ENCODE measurements around the gene RSU1.

DNA sequence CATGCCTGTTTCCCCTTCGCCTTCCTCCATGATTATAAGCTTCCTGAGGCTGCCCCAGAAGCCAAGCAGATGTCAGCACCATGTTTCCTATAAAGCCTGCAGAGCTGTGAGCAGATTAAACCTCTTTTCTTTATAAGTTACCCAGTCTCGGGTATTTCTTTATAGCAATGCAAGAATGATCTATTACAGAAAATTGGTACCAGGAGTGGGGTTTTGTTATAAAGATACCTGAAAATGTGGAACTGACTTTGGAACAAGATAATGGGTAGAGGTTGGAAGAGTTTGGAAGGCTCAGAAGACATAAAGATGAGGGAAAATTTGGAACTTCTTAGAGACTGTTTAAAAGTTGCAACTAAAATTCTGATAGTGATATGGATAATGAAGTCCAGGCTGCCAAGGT is 4.8 kb upstream of the RSU1 start:
- TF ChIP-seq, protein P1, sequence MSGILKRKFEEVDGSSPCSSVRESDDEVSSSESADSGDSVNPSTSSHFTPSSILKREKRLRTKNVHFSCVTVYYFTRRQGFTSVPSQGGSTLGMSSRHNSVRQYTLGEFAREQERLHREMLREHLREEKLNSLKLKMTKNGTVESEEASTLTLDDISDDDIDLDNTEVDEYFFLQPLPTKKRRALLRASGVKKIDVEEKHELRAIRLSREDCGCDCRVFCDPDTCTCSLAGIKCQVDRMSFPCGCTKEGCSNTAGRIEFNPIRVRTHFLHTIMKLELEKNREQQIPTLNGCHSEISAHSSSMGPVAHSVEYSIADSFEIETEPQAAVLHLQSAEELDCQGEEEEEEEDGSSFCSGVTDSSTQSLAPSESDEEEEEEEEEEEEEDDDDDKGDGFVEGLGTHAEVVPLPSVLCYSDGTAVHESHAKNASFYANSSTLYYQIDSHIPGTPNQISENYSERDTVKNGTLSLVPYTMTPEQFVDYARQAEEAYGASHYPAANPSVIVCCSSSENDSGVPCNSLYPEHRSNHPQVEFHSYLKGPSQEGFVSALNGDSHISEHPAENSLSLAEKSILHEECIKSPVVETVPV (CRISPR knock-in tag; IDR thresholded peaks at IDR 0.05) = no peak
- TF ChIP-seq ZFP3 (CRISPR knock-in tag; IDR thresholded peaks at IDR 0.05) (no peak), ARNTL (CRISPR knock-in tag; IDR thresholded peaks at IDR 0.05; ENCODE audit: borderline replicate concordance, low read depth) (no peak), TOX (CRISPR knock-in tag; IDR thresholded peaks at IDR 0.05; ENCODE audit: borderline replicate concordance) (no peak), PPARA (CRISPR knock-in tag; IDR thresholded peaks at IDR 0.05; ENCODE audit: borderline replicate concordance) (no peak), GLIS3 (CRISPR knock-in tag; IDR thresholded peaks at IDR 0.05) (no peak), TCF4 (CRISPR knock-in tag; IDR thresholded peaks at IDR 0.05; ENCODE audit: borderline replicate concordance) (no peak), ZFP30 (CRISPR knock-in tag; IDR thresholded peaks at IDR 0.05) (no peak), ZNF8 (CRISPR knock-in tag; IDR thresholded peaks at IDR 0.05) (no peak), RARB (CRISPR knock-in tag; IDR thresholded peaks at IDR 0.05) (no peak)
- TF ChIP-seq, protein P2, sequence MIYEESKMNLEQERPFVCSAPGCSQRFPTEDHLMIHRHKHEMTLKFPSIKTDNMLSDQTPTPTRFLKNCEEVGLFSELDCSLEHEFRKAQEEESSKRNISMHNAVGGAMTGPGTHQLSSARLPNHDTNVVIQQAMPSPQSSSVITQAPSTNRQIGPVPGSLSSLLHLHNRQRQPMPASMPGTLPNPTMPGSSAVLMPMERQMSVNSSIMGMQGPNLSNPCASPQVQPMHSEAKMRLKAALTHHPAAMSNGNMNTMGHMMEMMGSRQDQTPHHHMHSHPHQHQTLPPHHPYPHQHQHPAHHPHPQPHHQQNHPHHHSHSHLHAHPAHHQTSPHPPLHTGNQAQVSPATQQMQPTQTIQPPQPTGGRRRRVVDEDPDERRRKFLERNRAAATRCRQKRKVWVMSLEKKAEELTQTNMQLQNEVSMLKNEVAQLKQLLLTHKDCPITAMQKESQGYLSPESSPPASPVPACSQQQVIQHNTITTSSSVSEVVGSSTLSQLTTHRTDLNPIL (CRISPR knock-in tag; IDR thresholded peaks at IDR 0.05; ENCODE audit: low read depth) = no peak
- TF ChIP-seq, protein P3, sequence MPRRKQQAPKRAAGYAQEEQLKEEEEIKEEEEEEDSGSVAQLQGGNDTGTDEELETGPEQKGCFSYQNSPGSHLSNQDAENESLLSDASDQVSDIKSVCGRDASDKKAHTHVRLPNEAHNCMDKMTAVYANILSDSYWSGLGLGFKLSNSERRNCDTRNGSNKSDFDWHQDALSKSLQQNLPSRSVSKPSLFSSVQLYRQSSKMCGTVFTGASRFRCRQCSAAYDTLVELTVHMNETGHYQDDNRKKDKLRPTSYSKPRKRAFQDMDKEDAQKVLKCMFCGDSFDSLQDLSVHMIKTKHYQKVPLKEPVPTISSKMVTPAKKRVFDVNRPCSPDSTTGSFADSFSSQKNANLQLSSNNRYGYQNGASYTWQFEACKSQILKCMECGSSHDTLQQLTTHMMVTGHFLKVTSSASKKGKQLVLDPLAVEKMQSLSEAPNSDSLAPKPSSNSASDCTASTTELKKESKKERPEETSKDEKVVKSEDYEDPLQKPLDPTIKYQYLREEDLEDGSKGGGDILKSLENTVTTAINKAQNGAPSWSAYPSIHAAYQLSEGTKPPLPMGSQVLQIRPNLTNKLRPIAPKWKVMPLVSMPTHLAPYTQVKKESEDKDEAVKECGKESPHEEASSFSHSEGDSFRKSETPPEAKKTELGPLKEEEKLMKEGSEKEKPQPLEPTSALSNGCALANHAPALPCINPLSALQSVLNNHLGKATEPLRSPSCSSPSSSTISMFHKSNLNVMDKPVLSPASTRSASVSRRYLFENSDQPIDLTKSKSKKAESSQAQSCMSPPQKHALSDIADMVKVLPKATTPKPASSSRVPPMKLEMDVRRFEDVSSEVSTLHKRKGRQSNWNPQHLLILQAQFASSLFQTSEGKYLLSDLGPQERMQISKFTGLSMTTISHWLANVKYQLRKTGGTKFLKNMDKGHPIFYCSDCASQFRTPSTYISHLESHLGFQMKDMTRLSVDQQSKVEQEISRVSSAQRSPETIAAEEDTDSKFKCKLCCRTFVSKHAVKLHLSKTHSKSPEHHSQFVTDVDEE (CRISPR knock-in tag; IDR thresholded peaks at IDR 0.05) = no peak
- TF ChIP-seq, protein P4, sequence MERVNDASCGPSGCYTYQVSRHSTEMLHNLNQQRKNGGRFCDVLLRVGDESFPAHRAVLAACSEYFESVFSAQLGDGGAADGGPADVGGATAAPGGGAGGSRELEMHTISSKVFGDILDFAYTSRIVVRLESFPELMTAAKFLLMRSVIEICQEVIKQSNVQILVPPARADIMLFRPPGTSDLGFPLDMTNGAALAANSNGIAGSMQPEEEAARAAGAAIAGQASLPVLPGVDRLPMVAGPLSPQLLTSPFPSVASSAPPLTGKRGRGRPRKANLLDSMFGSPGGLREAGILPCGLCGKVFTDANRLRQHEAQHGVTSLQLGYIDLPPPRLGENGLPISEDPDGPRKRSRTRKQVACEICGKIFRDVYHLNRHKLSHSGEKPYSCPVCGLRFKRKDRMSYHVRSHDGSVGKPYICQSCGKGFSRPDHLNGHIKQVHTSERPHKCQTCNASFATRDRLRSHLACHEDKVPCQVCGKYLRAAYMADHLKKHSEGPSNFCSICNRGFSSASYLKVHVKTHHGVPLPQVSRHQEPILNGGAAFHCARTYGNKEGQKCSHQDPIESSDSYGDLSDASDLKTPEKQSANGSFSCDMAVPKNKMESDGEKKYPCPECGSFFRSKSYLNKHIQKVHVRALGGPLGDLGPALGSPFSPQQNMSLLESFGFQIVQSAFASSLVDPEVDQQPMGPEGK (CRISPR knock-in tag; IDR thresholded peaks at IDR 0.05; ENCODE audit: borderline replicate concordance) = no peak
